Stimulated activated CD4-positive, alpha-beta T cell treated with anti-CD3 and anti-CD28 coated beads, Interleukin-12 subunit alpha, Interleukin-12 subunit beta, amount 100 ng/mL, for 4 hours (primary cell): Measurements from ENCODE around the gene VWF.
"Not testable (repeated sequence)": the region's sequence is repeated elsewhere in the genome, so short reads cannot be mapped to it uniquely, and the experiment has no call there.

Experiments
- DNase-seq: peaks from one replicate; pipeline ENCODE4 v3.0.0-alpha.2; 2020

Gene VWF

DNA sequence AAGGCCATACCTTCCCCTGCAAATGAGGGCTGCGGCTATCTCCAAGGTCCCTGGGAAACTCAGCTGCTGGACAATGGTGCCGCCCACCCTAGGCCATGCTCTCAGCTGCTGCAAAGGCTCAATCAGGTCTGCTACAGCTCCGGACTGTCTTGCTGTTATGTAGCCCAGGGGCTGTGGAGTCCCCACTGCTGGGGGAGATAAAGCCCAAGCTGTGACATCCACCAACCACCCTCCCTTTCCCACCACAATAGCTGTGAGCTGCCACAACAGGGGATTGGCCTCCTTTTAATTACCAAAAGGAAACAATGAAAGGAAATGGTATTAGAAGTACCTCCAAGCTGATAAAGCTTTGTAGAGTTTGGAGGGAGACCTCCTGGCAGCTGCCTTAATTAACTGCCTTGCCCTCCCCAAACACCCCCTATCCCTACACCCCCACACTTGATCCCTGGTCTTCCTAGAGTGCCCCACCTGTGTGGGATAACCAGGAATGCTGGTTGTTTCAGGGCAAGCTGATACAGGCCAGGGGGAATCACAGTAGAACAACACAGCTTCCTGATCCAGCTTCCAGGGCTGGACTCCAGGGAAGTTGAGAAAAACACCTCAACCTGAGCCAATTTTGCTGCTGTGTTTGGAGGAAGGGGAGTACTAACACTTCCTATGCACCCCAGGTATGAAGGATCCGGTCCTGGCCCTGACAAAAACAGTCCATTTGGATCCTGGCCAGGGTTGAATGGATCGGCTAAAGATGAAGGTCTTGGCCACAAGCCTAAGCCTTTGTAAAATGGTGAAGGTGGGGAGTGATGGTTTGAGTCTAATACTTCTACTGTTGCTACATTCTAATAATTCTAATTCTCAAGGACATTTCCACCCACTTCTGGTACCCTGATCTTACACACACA, at the start of gene VWF:
Gene VWF (minus strand): TSS at position 260 of the 899 bp plus-strand sequence. CDS start 1,474 bp downstream, outside the sequence.
- no peak for DNase-seq

- no peak for DNase-seq
Observed at GRCh38 chr12:6172862-6173261, 48.4 kb upstream of the VWF start.

DNA sequence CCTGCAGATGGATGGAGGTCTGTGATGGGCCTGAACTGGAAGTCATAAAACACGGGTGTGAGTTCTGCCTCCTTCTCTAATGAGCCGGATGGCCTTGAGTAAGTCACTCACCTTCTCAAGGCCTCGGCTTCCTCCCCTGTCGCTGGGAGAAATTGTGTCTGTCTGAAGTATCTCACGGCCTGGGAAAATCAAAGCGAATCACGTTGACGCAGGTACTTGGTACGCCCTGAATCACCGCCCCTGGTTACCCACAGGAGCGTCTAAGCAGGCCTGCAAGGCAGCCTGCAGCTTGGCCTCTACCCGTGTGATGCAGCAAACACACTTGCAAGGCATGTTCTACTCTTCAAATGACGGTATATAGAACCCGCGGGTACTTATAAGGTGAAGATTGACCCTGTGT, 47.6 kb upstream of the VWF start:
- DNase-seq = no peak

GRCh38 chr12:6171409-6172015, 47.0 kb upstream of the VWF start:
- no peak for DNase-seq

DNA sequence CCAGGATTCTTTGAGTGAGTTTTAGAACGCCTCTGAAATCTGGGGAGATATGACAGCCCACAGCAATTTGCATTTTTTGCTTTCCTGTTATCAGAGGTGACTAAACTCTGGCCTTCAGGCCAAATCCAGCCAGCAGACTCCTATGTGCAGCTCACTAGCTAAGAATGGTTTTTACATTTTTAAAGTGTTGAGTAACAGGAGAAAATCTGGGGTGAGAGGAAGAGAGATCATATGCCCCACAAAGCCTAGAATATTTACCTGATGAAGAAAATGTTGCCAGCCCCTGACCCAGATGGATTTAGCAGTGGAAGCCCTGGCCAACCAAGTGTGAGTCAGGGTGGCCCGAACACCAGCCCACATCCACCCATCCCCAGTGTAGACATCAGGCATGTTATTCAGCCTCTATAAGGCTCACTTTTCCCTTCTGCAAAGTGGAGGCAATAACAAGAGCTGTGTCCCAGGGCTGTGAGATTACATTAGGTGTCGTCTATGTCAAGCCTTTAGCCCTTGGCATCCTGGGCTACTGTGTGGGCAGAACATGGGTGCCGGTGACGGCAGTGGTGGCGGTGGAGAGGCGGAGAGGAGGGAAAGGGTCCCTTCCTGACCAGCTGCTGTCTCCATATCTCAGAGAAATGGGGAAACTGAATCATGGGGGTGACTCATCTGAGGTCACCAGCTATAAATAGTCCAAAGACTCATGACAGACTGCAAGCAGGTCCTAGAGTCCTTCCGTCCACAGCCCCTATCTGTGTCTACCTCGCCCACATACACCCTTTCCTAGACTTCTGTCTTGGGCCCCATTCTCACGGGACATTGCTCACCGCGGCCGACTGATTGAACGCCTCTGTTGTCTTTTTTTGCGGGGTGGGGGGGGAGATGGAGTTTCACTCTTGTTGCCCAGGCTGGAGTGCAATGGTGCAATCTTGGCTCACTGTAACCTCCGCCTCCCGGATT, 43.1 kb upstream of the VWF start:
- DNase-seq = peak; percentile 51

- DNase-seq = no peak
Observed at GRCh38 chr12:6166808-6167207, 42.3 kb upstream of the VWF start.

GRCh38 chr12:6165395-6165794, 40.9 kb upstream of the VWF start:
- no peak for DNase-seq

GRCh38 chr12:6163416-6164060, 39.1 kb upstream of the VWF start:
- no peak for DNase-seq

DNA sequence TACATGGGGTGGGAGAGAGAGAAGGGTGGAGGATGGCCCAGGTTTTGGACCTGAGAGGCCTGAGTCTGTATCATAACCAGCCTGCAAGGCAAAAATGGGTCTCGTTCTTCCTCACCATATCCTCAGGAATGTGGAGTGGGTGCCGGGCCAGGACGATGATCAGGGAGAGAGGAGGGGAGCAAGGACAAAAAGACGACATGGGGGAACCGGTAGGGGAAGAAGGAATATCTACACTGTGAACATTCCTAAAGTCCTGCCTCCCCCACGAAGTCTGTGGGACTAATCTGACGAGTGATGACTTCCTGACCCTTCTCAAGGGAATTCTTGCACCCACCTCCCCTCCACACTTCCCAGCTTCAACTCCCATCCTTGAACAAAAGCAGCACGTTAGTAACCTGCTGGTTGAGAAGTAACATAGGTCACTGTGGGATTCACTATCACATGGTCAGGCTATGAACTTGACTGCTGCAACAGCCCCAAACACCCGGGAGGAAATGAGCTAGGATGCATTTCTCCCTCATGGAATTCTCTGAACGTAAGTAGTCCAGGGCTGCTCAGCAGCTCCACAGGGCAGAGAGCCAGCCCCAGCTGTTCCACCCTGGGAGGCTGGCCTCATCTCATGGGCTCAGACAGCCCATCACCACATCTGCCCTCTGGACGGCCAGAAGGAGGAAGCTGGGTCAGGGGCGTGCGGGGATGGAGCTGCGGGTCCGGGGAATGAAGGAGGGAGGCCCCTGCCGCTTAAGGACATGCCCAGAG, 36.8 kb upstream of the VWF start:
- DNase-seq = no peak

- DNase-seq = not testable (repeated sequence)
Observed at GRCh38 chr12:6160049-6160649, 35.7 kb upstream of the VWF start.

DNA sequence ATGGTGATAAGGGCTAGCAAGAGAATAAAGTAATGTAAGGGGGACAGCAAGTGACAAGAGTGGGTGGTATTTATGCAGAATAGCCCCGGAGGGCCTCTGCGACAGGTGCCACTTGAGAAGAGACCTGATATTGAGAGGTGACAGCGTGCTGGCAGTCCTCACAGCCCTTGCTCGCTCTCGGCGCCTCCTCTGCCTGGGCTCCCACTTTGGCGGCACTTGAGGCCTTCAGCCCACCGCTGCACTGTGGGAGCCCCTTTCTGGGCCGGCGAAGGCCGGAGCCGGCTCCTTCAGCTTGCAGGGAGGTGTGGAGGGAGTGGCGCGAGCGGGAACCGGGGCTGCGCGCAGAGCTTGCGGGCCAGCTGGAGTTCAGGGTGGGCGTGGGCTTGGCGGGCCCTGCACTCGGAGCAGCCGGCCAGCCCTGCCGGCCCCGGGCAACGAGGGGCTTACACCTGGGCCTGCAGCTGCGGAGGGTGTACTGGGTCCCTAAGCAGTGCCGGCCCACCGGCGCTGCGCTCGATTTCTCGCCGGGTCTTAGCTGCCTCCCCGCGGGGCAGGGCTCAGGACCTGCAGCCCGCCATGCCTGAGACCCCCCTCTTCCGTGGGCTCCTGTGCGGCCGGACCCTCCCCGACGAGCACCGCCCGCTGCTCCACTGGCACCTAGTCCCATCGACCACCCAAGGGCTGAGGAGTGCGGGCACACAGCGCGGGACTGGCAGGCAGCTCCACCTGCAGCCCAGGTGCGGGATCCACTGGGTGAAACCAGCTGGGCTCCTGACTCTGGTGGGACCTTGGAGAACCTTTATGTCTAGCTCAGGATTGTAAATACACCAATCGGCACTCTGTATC, 34.9 kb upstream of the VWF start:
- DNase-seq = not testable (repeated sequence)

DNA sequence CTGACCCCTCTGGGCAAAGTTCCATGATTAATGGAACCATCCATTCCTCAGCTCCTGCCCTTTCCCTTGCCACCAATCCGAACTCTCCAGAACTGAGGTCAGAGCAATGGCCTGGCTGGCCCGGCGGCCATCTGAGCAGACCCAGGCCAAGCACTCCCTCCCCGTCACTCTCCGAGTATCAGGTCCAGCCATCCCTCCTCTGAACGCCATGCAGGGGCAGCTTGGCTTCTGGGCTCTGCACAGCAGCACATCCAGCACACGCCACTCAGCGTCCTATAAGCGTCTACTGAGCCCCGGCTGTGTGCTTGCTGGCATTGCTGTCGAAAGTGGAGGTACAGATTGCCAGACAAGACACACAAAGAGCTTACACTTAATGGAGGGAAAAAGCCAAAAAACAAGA, 34.3 kb upstream of the VWF start:
- DNase-seq = no peak

DNA sequence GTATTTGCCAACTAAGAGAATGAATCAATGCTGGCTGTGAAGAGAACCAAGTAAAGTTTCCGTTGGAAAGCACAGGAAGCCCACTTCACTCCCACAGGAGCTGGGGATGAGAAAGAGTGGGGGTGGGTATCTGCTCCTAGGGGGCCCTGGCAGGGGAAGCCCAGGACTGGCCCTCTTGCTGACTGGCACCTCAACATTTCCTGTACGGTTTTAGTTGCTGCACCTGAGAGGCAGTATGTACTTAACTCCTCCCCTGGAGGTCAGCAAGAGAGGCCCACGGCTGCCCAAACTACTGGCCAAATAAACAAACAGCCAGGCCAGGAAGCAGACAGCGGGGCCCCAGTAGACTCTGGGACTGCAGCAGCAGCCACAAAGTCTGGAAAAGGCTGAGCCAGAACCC, 33.8 kb upstream of the VWF start:
- DNase-seq = no peak

DNA sequence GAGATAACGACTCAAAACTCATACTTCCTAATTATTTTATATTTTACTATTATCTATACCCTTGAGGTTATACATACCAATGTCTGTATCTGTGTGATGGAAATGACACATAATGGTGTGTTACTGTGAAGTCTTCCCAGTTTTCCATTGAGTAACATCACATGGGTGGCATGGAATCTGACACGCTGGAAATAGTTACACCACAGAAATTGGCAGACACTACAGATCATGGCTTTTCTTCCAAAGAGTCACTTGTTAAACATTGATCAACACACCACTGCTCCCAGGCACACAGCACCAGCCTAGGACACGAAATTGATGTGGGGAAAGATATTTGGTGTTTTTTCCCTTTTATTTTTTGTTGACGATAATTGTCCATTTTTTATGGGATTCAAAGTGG, 33.0 kb upstream of the VWF start:
- DNase-seq = no peak

DNA sequence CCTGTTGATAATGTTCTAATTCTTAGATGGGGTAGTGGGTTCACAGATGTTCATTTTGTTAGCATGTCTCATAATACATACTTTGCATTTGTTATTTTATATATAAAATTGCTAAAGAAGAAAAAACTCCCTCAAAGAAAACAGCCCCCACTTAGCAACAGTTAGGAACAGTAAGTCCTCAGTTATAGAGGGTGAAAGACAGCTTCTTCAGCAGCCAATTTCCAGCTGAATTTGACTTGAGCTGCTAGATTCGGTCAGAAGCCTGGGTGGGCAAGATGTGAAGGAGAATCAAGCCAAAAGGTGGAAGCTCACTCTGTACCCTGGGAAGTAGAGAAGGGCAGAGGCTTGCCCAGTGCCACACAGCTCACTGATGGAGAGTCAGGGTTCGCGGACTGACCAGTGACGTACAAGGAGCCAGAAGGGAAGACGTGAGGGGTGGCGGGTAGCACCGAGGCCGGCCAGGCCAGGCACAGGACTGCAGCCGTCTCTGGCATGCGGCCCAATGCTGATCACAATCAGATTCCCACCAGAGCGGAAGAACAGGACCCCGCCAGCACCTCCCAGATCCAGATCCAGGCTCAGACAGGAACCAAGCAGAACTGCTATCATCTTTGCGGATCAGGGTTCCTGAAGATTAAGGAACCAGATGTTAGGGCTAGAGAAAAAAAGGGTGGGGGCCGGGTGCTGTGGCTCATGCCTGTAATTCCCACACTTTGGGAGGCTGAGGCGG, 30.4 kb upstream of the VWF start:
- DNase-seq = no peak

- DNase-seq = not testable (repeated sequence)
Observed at GRCh38 chr12:6148722-6149121, 24.3 kb upstream of the VWF start.

GRCh38 chr12:6148061-6148460, 23.6 kb upstream of the VWF start:
- DNase-seq = no peak

GRCh38 chr12:6146951-6147350, 22.5 kb upstream of the VWF start:
- DNase-seq = no peak

- DNase-seq = no peak
Observed at GRCh38 chr12:6146509-6146908, 22.0 kb upstream of the VWF start.

DNA sequence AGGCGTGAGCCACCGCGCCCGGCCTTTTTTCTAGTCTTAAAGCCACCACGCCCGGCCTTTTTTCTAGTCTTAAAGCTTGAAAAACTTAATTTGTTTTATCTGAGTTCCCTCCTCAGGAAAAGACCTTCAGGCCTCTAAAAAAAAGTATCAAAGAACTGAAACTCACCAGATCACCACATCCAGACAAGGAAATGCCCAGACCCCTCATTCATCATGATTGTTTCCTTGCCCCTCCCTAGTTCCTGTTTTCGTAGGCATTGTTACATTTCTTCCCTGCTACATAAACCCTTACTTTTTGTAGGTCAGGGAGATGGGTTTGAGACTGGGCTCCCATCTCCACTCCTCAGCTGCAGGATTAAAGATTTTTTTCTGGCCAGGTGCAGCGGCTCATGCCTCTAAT, 21.1 kb upstream of the VWF start:
- DNase-seq = no peak
